Cardiac atrium fibroblast (primary cell): ENCODE measurements around the gene OR6B1. TPM values are rescaled to one million over a fixed set of nuclear protein-coding genes. Genes with fewer than 3 reads are reported as not detected.

ENCODE experiments used
- total RNA-seq: library from RNA; depleted of rRNA; stranded (reverse); fragments of >200 nt; gene quantifications from 2 replicates; pipeline ENCODE4 v1.2.3, GENCODE V29; 2015

The OR6B1 gene
- not detected in 2 replicates for total RNA-seq

GRCh38 chr7:144000020-144000419, at the start of gene OR6B1:
OR6B1 (plus strand) TSS chr7:144000320; CDS start chr7:144003997, 3,677 bp downstream.

GRCh38 chr7:143954544-143954943, 45.6 kb upstream of the OR6B1 start, which contains the start of gene OR2F1:
OR2F1 (plus strand) TSS chr7:143954844; CDS start chr7:143959971, 5,127 bp downstream.

GRCh38 chr7:144048648-144049047, 48.5 kb downstream of the OR6B1 start, which contains the start of gene OR2A5:
OR2A5 (plus strand) TSS chr7:144048948; CDS start chr7:144050402, 1,454 bp downstream.

Other genes with a start within 250 kb of the OR6B1 start
- not detected in 2 replicates for gene CTAGE6, start 242.6 kb upstream of the OR6B1 start, total RNA-seq
- 102 and 103 TPM in 2 replicates for gene TCAF1, start 98.1 kb upstream of the OR6B1 start, total RNA-seq
- gene OR2F2, start 65.1 kb upstream of the OR6B1 start, total RNA-seq, result not detected in 2 replicates
- not detected in 2 replicates for gene OR2F1, start 45.5 kb upstream of the OR6B1 start, total RNA-seq
- not detected in 2 replicates for gene OR2A5, start 48.6 kb downstream of the OR6B1 start, total RNA-seq
- not detected in 2 replicates for gene OR2A25, start 69.5 kb downstream of the OR6B1 start, total RNA-seq
- gene OR2A12, start 86.0 kb downstream of the OR6B1 start, total RNA-seq, result not detected in 2 replicates
- gene OR2A2, start 109.3 kb downstream of the OR6B1 start, total RNA-seq, result not detected in 2 replicates
- gene OR2A14, start 122.9 kb downstream of the OR6B1 start, total RNA-seq, result not detected in 2 replicates
- gene CTAGE4, start 183.1 kb downstream of the OR6B1 start, total RNA-seq, result under 0.01 and 0.65 TPM in 2 replicates
- 0.65 TPM in 1 of 2 replicates, not detected in the other for gene ARHGEF35, start 195.5 kb downstream of the OR6B1 start, total RNA-seq
- not detected in 2 replicates for gene OR2A42, start 239.3 kb downstream of the OR6B1 start, total RNA-seq